Erythroblast (primary cell): ENCODE measurements around the gene RANBP1.

ENCODE experiments used
- DNase-seq, 2 experiments: peaks; one replicate each; lab custom pipeline; 2025; lab: John Stamatoyannopoulos, UW
- GATA1 ChIP-seq: IDR thresholded peaks from 2 replicates; pipeline ENCODE4 v1.6.1; 2011; ENCODE audit warnings: low read depth, mild to moderate bottlenecking, control low read depth, low read length, moderate library complexity
- POLR2A ChIP-seq: IDR thresholded peaks from 2 replicates; pipeline ENCODE4 v1.6.1; 2011; ENCODE audit warnings: mild to moderate bottlenecking, low read length

RANBP1 gene

GRCh38 chr22:20117633-20118299, 1.9 kb downstream of the RANBP1 start:
- peak; percentile 74 to 87 for DNase-seq
- no peak for TF ChIP-seq GATA1
- no peak for TF ChIP-seq POLR2A

- no peak for TF ChIP-seq POLR2A
- no peak for TF ChIP-seq GATA1
- peak; percentile 35 to 40 for DNase-seq
These were observed 2.6 kb downstream of the RANBP1 start for GRCh38 chr22:20118300-20119020.

- no peak for DNase-seq
- TF ChIP-seq GATA1, result no peak
- TF ChIP-seq POLR2A, result no peak
These were observed 6.0 kb downstream of the RANBP1 start for GRCh38 chr22:20121856-20122415.

DNA sequence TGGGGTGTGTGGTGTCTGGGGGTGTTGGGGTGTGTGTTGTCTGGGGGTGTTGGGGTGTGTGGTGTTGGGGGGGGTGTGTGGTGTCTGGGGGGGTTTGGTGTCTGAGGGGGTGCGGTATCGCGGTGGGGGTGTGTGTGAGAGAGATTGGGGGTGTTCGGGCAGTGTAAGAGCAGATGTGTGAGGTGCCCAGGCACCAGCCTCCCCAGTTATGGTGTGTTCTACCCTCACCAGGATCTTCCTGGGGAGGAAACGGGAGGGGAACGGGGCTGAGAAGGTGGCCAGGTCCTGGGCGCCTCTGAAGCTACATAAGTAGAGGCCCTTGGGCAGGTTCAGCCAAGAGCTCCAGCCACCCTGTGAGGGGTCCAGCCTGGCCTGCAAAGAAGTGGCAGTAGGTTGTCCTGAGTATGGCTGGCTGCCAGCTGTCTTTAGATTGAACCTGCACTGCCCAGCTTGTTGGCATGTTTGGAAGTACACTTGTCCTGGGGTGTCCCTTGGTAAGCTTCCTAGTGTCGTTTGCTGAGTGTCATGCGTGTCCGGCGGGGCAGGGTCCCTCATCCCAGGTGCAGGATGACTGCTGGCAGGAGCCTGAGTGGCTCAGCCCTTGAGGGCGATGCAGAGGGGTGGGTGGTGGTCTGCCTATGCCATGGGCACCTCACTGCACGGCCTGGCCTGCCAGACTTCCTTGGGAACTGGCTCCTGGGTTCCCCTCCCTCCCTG, 7.6 kb downstream of the RANBP1 start:
- TF ChIP-seq POLR2A, result no peak
- no peak for TF ChIP-seq GATA1
- no peak for DNase-seq

- TF ChIP-seq GATA1 (no peak), POLR2A (no peak)
- no peak for DNase-seq
These were observed 8.3 kb downstream of the RANBP1 start for GRCh38 chr22:20124083-20124787.

GRCh38 chr22:20125201-20126174, 9.6 kb downstream of the RANBP1 start:
- no peak for TF ChIP-seq POLR2A
- no peak for TF ChIP-seq GATA1
- no peak for DNase-seq

DNA sequence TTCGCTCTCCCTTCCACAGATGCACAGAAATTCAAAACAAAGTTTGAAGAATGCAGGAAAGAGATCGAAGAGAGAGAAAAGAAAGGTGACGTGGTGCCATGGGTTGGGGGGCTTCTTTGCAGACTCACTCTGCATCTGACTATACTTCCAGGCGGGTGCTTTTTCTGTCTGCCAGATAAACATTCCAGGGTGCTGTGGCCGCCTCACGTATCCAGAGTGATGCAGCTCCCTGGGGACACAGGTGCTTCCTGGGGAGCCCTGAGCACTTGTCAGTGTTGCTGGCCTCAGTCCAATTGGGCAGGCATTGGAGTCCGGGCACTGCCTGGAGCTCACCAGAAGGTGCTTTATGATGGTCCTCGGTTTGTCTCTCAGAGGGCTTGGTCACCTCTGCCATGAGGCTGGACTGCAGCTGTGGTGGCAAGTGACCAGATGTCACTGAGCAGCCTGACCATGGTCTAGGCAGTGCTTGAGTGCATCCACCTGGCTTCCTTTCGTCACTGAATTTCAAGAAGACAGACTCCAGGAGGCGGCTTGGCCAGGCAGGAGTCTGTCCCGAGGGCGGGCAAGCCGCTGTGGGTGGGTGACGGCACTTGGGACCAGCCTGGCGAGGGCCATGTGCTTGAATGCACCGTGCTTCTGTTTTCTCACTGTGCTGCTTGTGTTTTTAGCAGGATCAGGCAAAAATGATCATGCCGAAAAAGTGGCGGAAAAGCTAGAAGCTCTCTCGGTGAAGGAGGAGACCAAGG, 10.6 kb downstream of the RANBP1 start:
- no peak for DNase-seq

DNA sequence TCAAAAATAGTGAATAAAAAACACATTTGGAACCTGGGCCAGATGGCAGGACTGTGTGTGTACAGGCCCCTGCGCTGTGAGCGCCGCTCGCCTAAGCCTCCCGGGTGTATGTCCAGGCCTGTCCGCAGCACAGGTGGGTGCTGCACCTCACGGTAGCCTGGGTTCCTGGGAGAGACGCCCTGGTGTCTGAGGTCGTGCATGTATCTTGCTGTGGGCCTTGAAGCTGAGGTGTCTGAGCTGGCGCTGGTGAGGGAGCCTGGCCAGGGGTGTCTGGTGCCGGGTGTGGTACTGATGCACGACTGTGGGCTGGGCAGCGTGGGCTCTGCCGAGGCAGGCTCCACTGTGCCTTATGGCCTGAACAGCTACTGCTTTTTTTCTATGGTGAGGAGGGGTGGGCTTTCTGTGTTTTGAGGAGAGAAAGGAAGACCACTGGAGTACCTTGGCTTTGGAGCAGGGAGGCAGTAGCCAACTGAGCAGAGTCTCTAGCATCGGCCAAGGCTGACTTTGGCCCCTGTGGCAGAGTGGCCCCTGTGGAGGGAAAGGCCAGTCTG, 11.5 kb downstream of the RANBP1 start:
- DNase-seq, result no peak
- TF ChIP-seq GATA1 (no peak), POLR2A (no peak)

More for the DNA sequence above, 10.6 kb downstream of the RANBP1 start:
- TF ChIP-seq GATA1 (no peak), POLR2A (no peak)

DNA sequence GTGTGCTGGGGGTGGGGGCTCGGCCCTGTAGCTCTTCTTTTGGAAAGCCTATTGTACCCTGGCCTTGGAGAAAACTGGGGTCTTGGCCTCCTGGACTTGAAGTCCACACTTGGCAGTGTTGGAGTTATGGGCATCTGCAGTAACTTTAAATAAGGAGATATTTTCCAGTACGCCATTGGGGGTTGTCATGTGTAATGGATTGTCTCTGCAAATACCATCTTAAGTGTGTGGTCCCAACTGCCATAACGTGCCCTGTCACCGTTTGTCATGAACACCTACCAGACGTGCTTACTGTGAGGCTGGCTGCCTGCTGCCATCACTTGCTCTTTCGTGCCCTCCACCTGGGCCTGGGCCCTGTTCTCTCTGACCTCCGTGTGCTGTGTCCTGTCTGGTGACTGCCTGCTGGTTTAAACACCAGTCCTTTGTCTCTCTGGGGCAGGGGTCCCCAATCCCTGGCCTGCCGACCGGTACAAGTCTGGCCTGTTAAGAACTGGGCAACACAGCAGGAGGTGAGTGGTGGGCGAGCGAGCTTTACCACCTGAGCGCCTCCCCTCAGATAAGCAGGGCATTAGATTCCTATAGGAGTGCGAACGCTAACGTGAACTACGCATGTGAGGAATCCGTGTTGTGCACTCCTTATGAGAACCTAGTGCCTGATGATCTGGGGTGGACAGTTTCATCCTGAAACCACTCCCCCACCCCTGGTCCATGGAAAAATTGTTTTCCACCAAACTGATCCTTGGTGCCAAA, 12.1 kb downstream of the RANBP1 start:
- DNase-seq, result no peak
- TF ChIP-seq GATA1 (no peak), POLR2A (no peak)

- no peak for DNase-seq
- TF ChIP-seq GATA1, result no peak
- TF ChIP-seq POLR2A, result no peak
These were observed 12.7 kb downstream of the RANBP1 start for GRCh38 chr22:20128619-20128901.
